Measurements from ENCODE around the gene MBTPS1. TPM values are rescaled to one million over a fixed set of nuclear protein-coding genes. Genes with fewer than 3 reads are reported as not detected.

Gene MBTPS1
- total and polyA plus RNA-seq, 2 donors (not counting 1 experiment from before 2014, with no cell fraction given) = 80.3 to 109 TPM

GRCh38 chr16:84087001-84087400, 29.7 kb downstream of the MBTPS1 start:
- no peak for TF ChIP-seq EZH2 (IDR thresholded peaks at IDR 0.05; ENCODE audit: low read length, missing control alignments)
- no peak for TF ChIP-seq CTCF (conservative IDR thresholded peaks at IDR 0.05 in 1 of 2, IDR thresholded peaks at IDR 0.05 in 1 of 2; ENCODE audit: low read depth in 1 of 2, low read length in 2 of 2)

GRCh38 chr16:84086341-84086740, 30.4 kb downstream of the MBTPS1 start:
- no peak overlapping the region for H3K9ac ChIP-seq (ENCODE audit: insufficient read depth, low read length)
- no peak overlapping the region for H2AFZ ChIP-seq (ENCODE audit: low read length)
- H3K4me3 ChIP-seq (replicated peaks in 1 of 4; ENCODE audit: control extremely low read depth in 1 of 4, insufficient read depth in 1 of 4, low read depth in 3 of 4, low read length in 4 of 4) = no peak overlapping the region
- no peaks in the 10 kb centered on the region for H3K27me3 ChIP-seq (ENCODE audit: control insufficient read depth, insufficient read depth, low read length)
- peaks cover 22% of the 10 kb centered on the region for H3K36me3 ChIP-seq (ENCODE audit: control insufficient read depth, insufficient read depth, low read length)
- no peak overlapping the region for H3K27ac ChIP-seq (ENCODE audit: insufficient read depth, low read length)
- no peaks in the 10 kb centered on the region for H3K4me1 ChIP-seq (ENCODE audit: control insufficient read depth, extremely low read depth, insufficient read depth, low read length)
- no peaks in the 10 kb centered on the region for H3K9me3 ChIP-seq (ENCODE audit: control insufficient read depth, insufficient read depth, low read depth, low read length)
- DNase-seq (ENCODE audit: low read depth in 2 of 2) = no peak
- no peaks in the 10 kb centered on the region for H3K79me2 ChIP-seq (ENCODE audit: control insufficient read depth, insufficient read depth, low read length)
- TF ChIP-seq CTCF (conservative IDR thresholded peaks at IDR 0.05 in 1 of 2, IDR thresholded peaks at IDR 0.05 in 1 of 2; ENCODE audit: low read depth in 1 of 2, low read length in 2 of 2) (no peak), EZH2 (IDR thresholded peaks at IDR 0.05; ENCODE audit: low read length, missing control alignments) (no peak)
- H3K4me2 ChIP-seq (ENCODE audit: extremely low read depth, insufficient read depth, low read length) = no peak overlapping the region
- no peaks in the 10 kb centered on the region for H4K20me1 ChIP-seq (ENCODE audit: control insufficient read depth, extremely low read depth, insufficient read depth, low read length)

More at GRCh38 chr16:84087001-84087400, 29.7 kb downstream of the MBTPS1 start:
- Histone ChIP-seq H2AFZ (ENCODE audit: low read length) (no peak overlapping the region), H3K36me3 (ENCODE audit: control insufficient read depth, insufficient read depth, low read length) (peaks cover 19% of the 10 kb centered on the region), H4K20me1 (ENCODE audit: control insufficient read depth, extremely low read depth, insufficient read depth, low read length) (no peaks in the 10 kb centered on the region), H3K79me2 (ENCODE audit: control insufficient read depth, insufficient read depth, low read length) (no peaks in the 10 kb centered on the region), H3K4me2 (ENCODE audit: extremely low read depth, insufficient read depth, low read length) (no peak overlapping the region), H3K27me3 (ENCODE audit: control insufficient read depth, insufficient read depth, low read length) (no peaks in the 10 kb centered on the region), H3K4me1 (ENCODE audit: control insufficient read depth, extremely low read depth, insufficient read depth, low read length) (no peaks in the 10 kb centered on the region), H3K27ac (ENCODE audit: insufficient read depth, low read length) (no peak overlapping the region), H3K9me3 (ENCODE audit: control insufficient read depth, insufficient read depth, low read depth, low read length) (no peaks in the 10 kb centered on the region), H3K9ac (ENCODE audit: insufficient read depth, low read length) (no peak overlapping the region), H3K4me3 (replicated peaks in 1 of 4; ENCODE audit: control extremely low read depth in 1 of 4, insufficient read depth in 1 of 4, low read depth in 3 of 4, low read length in 4 of 4) (no peak overlapping the region)
- DNase-seq (ENCODE audit: low read depth in 2 of 2) = no peak

- no peak for TF ChIP-seq CTCF (conservative IDR thresholded peaks at IDR 0.05 in 1 of 2, IDR thresholded peaks at IDR 0.05 in 1 of 2; ENCODE audit: low read depth in 1 of 2, low read length in 2 of 2)
- no peak for TF ChIP-seq EZH2 (IDR thresholded peaks at IDR 0.05; ENCODE audit: low read length, missing control alignments)
- DNase-seq (ENCODE audit: low read depth in 2 of 2) = no peak
- H2AFZ ChIP-seq (ENCODE audit: low read length) = no peak overlapping the region
- no peak overlapping the region for H3K9ac ChIP-seq (ENCODE audit: insufficient read depth, low read length)
- no peak overlapping the region for H3K27ac ChIP-seq (ENCODE audit: insufficient read depth, low read length)
- H4K20me1 ChIP-seq (ENCODE audit: control insufficient read depth, extremely low read depth, insufficient read depth, low read length) = no peaks in the 10 kb centered on the region
- no peaks in the 10 kb centered on the region for H3K27me3 ChIP-seq (ENCODE audit: control insufficient read depth, insufficient read depth, low read length)
- no peak overlapping the region for H3K4me3 ChIP-seq (replicated peaks in 1 of 4; ENCODE audit: control extremely low read depth in 1 of 4, insufficient read depth in 1 of 4, low read depth in 3 of 4, low read length in 4 of 4)
- H3K9me3 ChIP-seq (ENCODE audit: control insufficient read depth, insufficient read depth, low read depth, low read length) = no peaks in the 10 kb centered on the region
- H3K79me2 ChIP-seq (ENCODE audit: control insufficient read depth, insufficient read depth, low read length) = no peaks in the 10 kb centered on the region
- H3K36me3 ChIP-seq (ENCODE audit: control insufficient read depth, insufficient read depth, low read length) = peaks cover 21% of the 10 kb centered on the region
- H3K4me1 ChIP-seq (ENCODE audit: control insufficient read depth, extremely low read depth, insufficient read depth, low read length) = no peaks in the 10 kb centered on the region
- H3K4me2 ChIP-seq (ENCODE audit: extremely low read depth, insufficient read depth, low read length) = no peak overlapping the region
Observed at GRCh38 chr16:84085773-84086172, 31.0 kb downstream of the MBTPS1 start.

All from fibroblast of lung (primary cell).